Upper lobe of left lung (tissue), 6 donors: ENCODE measurements around the gene GAK. TPM values are rescaled to one million over a fixed set of nuclear protein-coding genes. Genes with fewer than 3 reads are reported as not detected.
A peak's percentile ranks its signal among the peaks of the same experiment; 100 is the strongest.
"Not testable (repeated sequence)": the region's sequence is repeated elsewhere in the genome, so short reads cannot be mapped to it uniquely, and the experiment has no call there.

ENCODE experiments used
- ATAC-seq, 2 donors: fragments of 200-7000 bp; cut with Tn5 transposase; one replicate each; pipeline ENCODE4 v1.9.1; 2022; ENCODE audit warnings: mild to moderate bottlenecking in 2 of 2, moderate library complexity in 2 of 2; ENCODE audit not compliant: low FRiP score in 2 of 2
- DNase-seq, 2 donors: peaks; one replicate each; pipeline ENCODE4 v3.0.0-alpha.2; 2019 to 2020
- H3K27ac ChIP-seq, 4 donors: fragments of 200-600 bp; sonication (generic); one replicate each; pipeline ENCODE4 v1.5.1; 2016 to 2019
- H3K27me3 ChIP-seq, 4 donors: fragments of 200-600 bp; sonication (generic); one replicate each; pipeline ENCODE4 v1.5.1; 2017 to 2019
- H3K36me3 ChIP-seq, 4 donors: fragments of 200-600 bp; sonication (generic); one replicate each; pipeline ENCODE4 v1.5.1; 2016 to 2019
- H3K4me1 ChIP-seq, 4 donors: fragments of 200-600 bp; sonication (generic); one replicate each; pipeline ENCODE4 v1.5.1; 2018 to 2019
- H3K4me3 ChIP-seq, 4 donors: fragments of 200-600 bp; sonication (generic); one replicate each; pipeline ENCODE4 v1.5.1; 2017 to 2019; ENCODE audit warnings: mild to moderate bottlenecking in 2 of 4, moderate library complexity in 1 of 4
- H3K9me3 ChIP-seq, 4 donors: fragments of 200-600 bp; sonication (generic); one replicate each; pipeline ENCODE4 v1.5.1; 2018 to 2019
- EP300 ChIP-seq, 4 donors: sonication (generic); formaldehyde crosslinking; IDR thresholded peaks; one replicate each; pipeline ENCODE4 v1.5.1; 2017; ENCODE audit warnings: antibody characterized with exemption in 4 of 4, control low read depth in 2 of 4
- POLR2A ChIP-seq, 4 donors: fragments of 450-650 bp; IDR thresholded peaks; one replicate each; pipeline ENCODE4 v1.5.1; 2016 to 2017; ENCODE audit warnings: antibody characterized with exemption in 4 of 4, mild to moderate bottlenecking in 2 of 4
- POLR2AphosphoS5 ChIP-seq, 2 donors: sonication (generic); formaldehyde crosslinking; IDR thresholded peaks; one replicate each; pipeline ENCODE4 v1.5.1; 2017; ENCODE audit warnings: antibody characterized with exemption in 2 of 2
- WGBS, 2 donors: methylation state at CpG; one replicate each; pipeline ENCODE4 v1.1.5; 2017 to 2018; 5-methylcytosine and 5-hydroxymethylcytosine counted together
- total RNA-seq, 6 donors: library from RNA; depleted of rRNA in 4 of 6; stranded (reverse); fragments of >200 nt in 4 of 6; gene quantifications; one replicate each; pipeline versions ENCODE4 v1.1.0 to v1.2.1, GENCODE V29; 2016 to 2021
- TF ChIP-seq, protein P1 (sequence below), 6 experiments: fragments of 450-650 bp in 4 of 6; fragments of 200-600 bp in 2 of 6; sonication (generic) in 2 of 6; IDR thresholded peaks; one replicate each; pipeline ENCODE4 v1.5.1; 2016 to 2019; ENCODE audit warnings: antibody characterized with exemption in 6 of 6
- donor health status: DM: no; HTN: no; CAD: no; lungs with moderate emphysema.
- donor health status: DM: no; HTN: yes; CAD: no; lungs with severe emphysema.

GAK gene
- total RNA-seq, 6 donors from 2014 or later: 116 to 380 (median 154) TPM

DNA sequence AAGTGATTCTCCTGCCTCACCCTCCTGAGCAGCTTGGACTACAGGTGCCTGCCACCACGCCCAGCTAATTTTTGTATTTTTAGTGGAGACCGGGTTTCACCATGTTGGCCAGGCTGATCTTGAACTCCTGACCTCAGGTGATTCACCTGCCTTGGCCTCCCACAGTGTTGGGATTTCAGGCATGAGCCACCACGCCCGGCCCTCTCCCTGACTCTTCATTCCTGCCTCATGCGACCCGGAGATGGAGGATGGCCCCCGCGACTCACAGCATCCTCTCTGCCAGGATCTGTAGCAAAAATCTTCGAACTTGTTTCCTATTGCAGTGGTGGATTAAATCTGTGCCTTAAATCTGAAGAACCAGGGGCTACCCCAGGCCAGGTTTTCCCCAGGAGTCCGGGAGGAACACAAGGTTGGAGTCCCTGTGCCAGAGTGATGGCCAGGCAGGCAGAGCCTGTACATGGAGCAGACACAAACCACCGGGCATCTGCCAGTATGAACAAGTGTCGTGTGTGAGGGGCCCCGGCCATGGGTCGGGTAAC is 117.7 kb downstream of the GAK start:
- TF ChIP-seq, protein P1, sequence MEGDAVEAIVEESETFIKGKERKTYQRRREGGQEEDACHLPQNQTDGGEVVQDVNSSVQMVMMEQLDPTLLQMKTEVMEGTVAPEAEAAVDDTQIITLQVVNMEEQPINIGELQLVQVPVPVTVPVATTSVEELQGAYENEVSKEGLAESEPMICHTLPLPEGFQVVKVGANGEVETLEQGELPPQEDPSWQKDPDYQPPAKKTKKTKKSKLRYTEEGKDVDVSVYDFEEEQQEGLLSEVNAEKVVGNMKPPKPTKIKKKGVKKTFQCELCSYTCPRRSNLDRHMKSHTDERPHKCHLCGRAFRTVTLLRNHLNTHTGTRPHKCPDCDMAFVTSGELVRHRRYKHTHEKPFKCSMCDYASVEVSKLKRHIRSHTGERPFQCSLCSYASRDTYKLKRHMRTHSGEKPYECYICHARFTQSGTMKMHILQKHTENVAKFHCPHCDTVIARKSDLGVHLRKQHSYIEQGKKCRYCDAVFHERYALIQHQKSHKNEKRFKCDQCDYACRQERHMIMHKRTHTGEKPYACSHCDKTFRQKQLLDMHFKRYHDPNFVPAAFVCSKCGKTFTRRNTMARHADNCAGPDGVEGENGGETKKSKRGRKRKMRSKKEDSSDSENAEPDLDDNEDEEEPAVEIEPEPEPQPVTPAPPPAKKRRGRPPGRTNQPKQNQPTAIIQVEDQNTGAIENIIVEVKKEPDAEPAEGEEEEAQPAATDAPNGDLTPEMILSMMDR (IDR thresholded peaks at IDR 0.05): no peak
- no peak for TF ChIP-seq POLR2A (IDR thresholded peaks at IDR 0.05)
- TF ChIP-seq EP300 (IDR thresholded peaks at IDR 0.05): no peak
- TF ChIP-seq POLR2AphosphoS5 (IDR thresholded peaks at IDR 0.05): no peak
- Histone ChIP-seq H3K36me3 (no peaks in the 10 kb centered on the region), H3K4me3 (no peak overlapping the region), H3K27ac (no peak overlapping the region), H3K9me3 (no peaks in the 10 kb centered on the region), H3K27me3 (no peaks in the 10 kb centered on the region), H3K4me1 (peaks cover 0 to 7% (median 5%) of the 10 kb centered on the region in 4 donors)
- 79 to 83% methylated on average over 14 of the region's 14 CpGs for WGBS, 2 donors
- no peak for DNase-seq
- no peak for ATAC-seq

DNA sequence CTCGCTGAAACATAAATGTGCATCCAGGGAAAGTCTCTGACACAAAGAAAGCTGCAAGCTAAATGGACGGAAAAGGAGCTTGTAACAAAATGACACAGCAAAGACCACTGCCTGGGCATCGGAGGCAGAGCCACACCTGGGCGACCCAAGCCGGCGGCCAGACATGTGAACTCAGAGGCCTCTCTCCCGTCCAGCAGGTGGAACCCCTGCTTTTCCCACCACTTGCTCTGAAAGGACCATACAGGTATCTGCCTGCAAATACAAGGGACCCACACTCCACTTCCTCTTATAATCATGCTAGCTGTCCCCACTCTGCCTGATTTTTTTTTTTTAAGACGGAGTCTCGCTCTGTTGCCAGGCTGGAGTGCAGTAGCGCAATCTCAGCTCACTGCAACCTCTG is 118.2 kb downstream of the GAK start:
- Histone ChIP-seq H3K4me1 (peaks cover 0 to 7% (median 5%) of the 10 kb centered on the region in 4 donors), H3K36me3 (no peaks in the 10 kb centered on the region), H3K27ac (no peak overlapping the region), H3K4me3 (no peak overlapping the region), H3K9me3 (no peaks in the 10 kb centered on the region), H3K27me3 (no peaks in the 10 kb centered on the region)
- no peak for ATAC-seq
- DNase-seq: no peak
- WGBS, 2 donors: 46 to 64% methylated on average over 10 of the region's 10 CpGs
- TF ChIP-seq EP300 (IDR thresholded peaks at IDR 0.05) (no peak), POLR2A (IDR thresholded peaks at IDR 0.05) (no peak), POLR2AphosphoS5 (IDR thresholded peaks at IDR 0.05) (no peak)
- TF ChIP-seq, protein P1 (IDR thresholded peaks at IDR 0.05): no peak

DNA sequence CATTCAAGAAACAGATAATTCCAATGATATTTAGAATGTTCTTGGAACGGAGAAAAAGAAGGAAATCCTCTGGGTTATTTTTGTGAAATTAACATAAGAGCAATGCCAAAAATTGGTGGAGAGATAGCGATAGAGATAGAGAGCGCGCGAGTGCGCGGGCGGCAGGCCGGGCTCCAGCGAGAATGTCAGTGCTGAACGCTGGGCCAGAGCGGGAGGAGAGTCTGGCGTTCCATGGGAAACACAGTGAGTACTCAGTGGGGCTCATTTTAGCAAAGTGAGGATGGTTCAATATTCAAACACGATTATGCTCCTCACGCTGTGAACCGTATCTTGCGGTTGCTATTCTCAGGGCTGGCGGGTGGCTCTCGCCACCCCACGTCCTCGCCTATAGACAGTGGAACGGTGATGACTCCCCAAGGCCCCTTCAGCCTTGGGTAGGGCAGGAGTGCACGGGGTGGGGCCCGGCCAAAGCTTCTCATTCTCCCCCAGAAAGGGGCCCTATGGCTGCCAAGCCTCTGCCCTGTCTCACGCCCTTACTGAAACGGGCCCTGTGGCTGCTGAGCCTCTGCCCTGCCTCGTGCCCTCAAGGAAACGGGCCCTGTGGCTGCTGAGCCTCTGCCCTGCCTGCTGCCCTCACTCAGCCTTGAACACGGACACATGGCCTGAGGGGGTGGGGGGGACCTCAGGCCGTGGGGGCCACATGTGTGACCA is 123.1 kb downstream of the GAK start:
- peak in 1 of 2 donors; percentile 29 for ATAC-seq
- Histone ChIP-seq H3K9me3 (peaks cover 0 to 3% (median 0%) of the 10 kb centered on the region in 4 donors), H3K27me3 (no peaks in the 10 kb centered on the region), H3K27ac (no peak overlapping the region), H3K4me1 (no peaks in the 10 kb centered on the region), H3K36me3 (no peaks in the 10 kb centered on the region), H3K4me3 (no peak overlapping the region)
- no peak for TF ChIP-seq EP300 (IDR thresholded peaks at IDR 0.05)
- TF ChIP-seq, protein P1 (IDR thresholded peaks at IDR 0.05): no peak
- no peak for TF ChIP-seq POLR2A (IDR thresholded peaks at IDR 0.05)
- no peak for TF ChIP-seq POLR2AphosphoS5 (IDR thresholded peaks at IDR 0.05)
- WGBS, 2 donors: 76 to 79% methylated on average over 25 to 30 of the region's 30 CpGs
- peak in 1 of 2 donors; percentile 82 for DNase-seq

DNA sequence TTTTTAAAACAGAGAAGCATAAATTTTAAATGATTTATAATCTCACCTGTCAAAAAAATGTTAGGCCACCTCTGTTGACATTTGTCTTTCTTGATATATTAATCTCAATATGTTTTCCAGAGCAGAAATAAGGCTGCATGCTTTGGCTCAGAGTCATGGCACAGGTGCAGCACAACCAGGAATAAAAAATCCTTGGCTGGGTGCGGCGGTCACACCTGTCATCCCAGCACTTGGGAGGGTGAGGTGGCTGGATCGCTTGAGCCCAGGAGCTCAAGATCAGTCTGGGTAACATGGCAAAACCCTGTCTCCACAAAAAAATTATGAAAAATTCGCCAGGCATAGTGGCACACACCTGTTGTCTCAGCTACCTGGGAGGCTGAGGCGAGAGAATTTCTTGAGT is 124.3 kb downstream of the GAK start:
- DNase-seq (no peak), ATAC-seq (no peak)
- H3K27me3 ChIP-seq: no peaks in the 10 kb centered on the region
- 85 to 90% methylated on average over 5 of the region's 5 CpGs for WGBS, 2 donors
- peaks cover 0 to 3% (median 0%) of the 10 kb centered on the region in 4 donors for H3K9me3 ChIP-seq
- no peaks in the 10 kb centered on the region for H3K4me1 ChIP-seq
- no peak for TF ChIP-seq POLR2AphosphoS5 (IDR thresholded peaks at IDR 0.05)
- no peak for TF ChIP-seq POLR2A (IDR thresholded peaks at IDR 0.05)
- TF ChIP-seq EP300 (IDR thresholded peaks at IDR 0.05): no peak
- TF ChIP-seq, protein P1 (IDR thresholded peaks at IDR 0.05): no peak
- H3K27ac ChIP-seq: no peak overlapping the region
- no peak overlapping the region for H3K4me3 ChIP-seq
- H3K36me3 ChIP-seq: no peaks in the 10 kb centered on the region

DNA sequence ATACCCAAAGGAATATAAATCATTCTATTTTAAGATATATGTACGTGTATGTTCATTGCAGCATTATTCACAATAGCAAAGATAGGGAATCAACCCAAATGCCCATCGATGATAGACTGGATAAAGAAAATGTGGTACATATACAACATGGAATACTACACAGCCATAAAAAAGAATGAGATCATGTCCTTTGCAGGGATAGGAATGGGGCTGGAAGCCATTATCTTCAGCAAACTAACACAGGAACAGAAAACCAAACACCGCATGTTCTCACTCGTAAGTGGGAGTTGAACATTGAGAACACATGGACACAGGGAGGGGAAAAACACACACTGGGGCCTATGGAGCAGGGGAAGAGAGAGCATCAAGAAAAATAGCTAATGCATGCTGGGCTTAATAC is 125.1 kb downstream of the GAK start:
- H3K36me3 ChIP-seq, H3K4me3 ChIP-seq, H3K27ac ChIP-seq, H3K27me3 ChIP-seq, H3K4me1 ChIP-seq, H3K9me3 ChIP-seq, DNase-seq, ATAC-seq: not testable (repeated sequence)
- 91 to 92% methylated on average over 4 of the region's 4 CpGs for WGBS, 2 donors
